ENCODE data around the gene KRTAP4-1. TPM values are rescaled to one million over a fixed set of nuclear protein-coding genes. Genes with fewer than 3 reads are reported as not detected.

The KRTAP4-1 gene
- total RNA-seq, 4 donors from 2014 or later, result 4.2 to 51.7 (median 16.7) TPM; not detected in 1

- H3K36me3 ChIP-seq, result no peaks in the 10 kb centered on the region
- H3K4me1 ChIP-seq, result no peaks in the 10 kb centered on the region
- TF ChIP-seq EP300 (IDR thresholded peaks at IDR 0.05) (no peak), POLR2AphosphoS5 (IDR thresholded peaks at IDR 0.05) (no peak), POLR2A (IDR thresholded peaks at IDR 0.05) (no peak)
- TF ChIP-seq, protein P1, sequence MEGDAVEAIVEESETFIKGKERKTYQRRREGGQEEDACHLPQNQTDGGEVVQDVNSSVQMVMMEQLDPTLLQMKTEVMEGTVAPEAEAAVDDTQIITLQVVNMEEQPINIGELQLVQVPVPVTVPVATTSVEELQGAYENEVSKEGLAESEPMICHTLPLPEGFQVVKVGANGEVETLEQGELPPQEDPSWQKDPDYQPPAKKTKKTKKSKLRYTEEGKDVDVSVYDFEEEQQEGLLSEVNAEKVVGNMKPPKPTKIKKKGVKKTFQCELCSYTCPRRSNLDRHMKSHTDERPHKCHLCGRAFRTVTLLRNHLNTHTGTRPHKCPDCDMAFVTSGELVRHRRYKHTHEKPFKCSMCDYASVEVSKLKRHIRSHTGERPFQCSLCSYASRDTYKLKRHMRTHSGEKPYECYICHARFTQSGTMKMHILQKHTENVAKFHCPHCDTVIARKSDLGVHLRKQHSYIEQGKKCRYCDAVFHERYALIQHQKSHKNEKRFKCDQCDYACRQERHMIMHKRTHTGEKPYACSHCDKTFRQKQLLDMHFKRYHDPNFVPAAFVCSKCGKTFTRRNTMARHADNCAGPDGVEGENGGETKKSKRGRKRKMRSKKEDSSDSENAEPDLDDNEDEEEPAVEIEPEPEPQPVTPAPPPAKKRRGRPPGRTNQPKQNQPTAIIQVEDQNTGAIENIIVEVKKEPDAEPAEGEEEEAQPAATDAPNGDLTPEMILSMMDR (IDR thresholded peaks at IDR 0.05), result no peak
- DNase-seq (ENCODE audit: low spot score in 2 of 2), result no peak
- H3K27me3 ChIP-seq, result no peaks in the 10 kb centered on the region
- no peak overlapping the region for H3K27ac ChIP-seq
- H3K4me3 ChIP-seq, result no peak overlapping the region
- WGBS, result 53% methylated on average over 2 of the region's 2 CpGs
- no peaks in the 10 kb centered on the region for H3K9me3 ChIP-seq
Measured at GRCh38 chr17:41223821-41224220, 39.1 kb upstream of the KRTAP4-1 start.

GRCh38 chr17:41215681-41216080 is 31.0 kb upstream of the KRTAP4-1 start:
- no peaks in the 10 kb centered on the region for H3K36me3 ChIP-seq
- H3K4me3 ChIP-seq, result no peak overlapping the region
- 96% methylated on average over 1 of the region's 1 CpG for WGBS
- H3K27ac ChIP-seq, result no peak overlapping the region
- no peaks in the 10 kb centered on the region for H3K4me1 ChIP-seq
- no peak for DNase-seq (ENCODE audit: low spot score in 2 of 2)
- H3K9me3 ChIP-seq, result no peaks in the 10 kb centered on the region
- peaks cover 4% of the 10 kb centered on the region for H3K27me3 ChIP-seq
- no peak for TF ChIP-seq POLR2AphosphoS5 (IDR thresholded peaks at IDR 0.05)
- TF ChIP-seq POLR2A (IDR thresholded peaks at IDR 0.05), result no peak
- no peak for TF ChIP-seq EP300 (IDR thresholded peaks at IDR 0.05)
- TF ChIP-seq, protein P1 (IDR thresholded peaks at IDR 0.05), result no peak

- no peaks in the 10 kb centered on the region for H3K36me3 ChIP-seq
- H3K27me3 ChIP-seq, result peaks cover 14% of the 10 kb centered on the region
- no peaks in the 10 kb centered on the region for H3K9me3 ChIP-seq
- no peak overlapping the region for H3K4me3 ChIP-seq
- H3K27ac ChIP-seq, result no peak overlapping the region
- H3K4me1 ChIP-seq, result no peaks in the 10 kb centered on the region
- TF ChIP-seq POLR2A (IDR thresholded peaks at IDR 0.05) (no peak), POLR2AphosphoS5 (IDR thresholded peaks at IDR 0.05) (no peak), EP300 (IDR thresholded peaks at IDR 0.05) (no peak)
- TF ChIP-seq, protein P1 (IDR thresholded peaks at IDR 0.05), result no peak
- 85% methylated on average over 4 of the region's 7 CpGs for WGBS
- no peak for DNase-seq (ENCODE audit: low spot score in 2 of 2)
Measured at GRCh38 chr17:41212524-41213169, 27.9 kb upstream of the KRTAP4-1 start.

DNA sequence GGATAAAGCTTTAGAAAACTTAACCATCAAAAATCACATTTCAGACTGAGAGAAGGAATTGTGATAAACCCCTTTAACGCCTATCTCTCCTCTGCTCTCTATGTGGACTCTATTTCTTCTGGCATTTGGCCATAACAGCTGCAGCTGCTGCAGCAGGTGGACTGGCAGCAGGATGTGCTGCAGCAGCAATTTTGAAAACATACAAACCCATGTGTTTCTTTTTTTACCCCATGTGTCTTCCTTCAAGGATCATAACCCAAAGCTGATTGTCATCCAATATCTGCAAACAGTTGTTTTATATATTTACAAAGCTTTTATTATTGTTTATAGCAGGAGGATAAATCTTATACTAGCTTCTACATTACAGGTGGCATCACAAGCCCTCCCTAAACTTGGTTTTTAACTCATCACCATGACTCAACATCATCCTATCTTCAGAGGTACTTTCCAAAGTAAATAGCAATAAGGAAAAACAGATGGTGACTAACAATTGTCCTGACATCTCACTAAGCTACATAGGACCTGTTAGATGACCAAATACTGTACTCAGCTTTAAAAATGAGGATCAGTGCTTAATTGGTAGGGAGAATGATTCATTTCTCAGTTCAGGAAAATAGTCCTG is 27.2 kb upstream of the KRTAP4-1 start:
- TF ChIP-seq EP300 (IDR thresholded peaks at IDR 0.05), result no peak
- no peak for TF ChIP-seq POLR2AphosphoS5 (IDR thresholded peaks at IDR 0.05)
- TF ChIP-seq, protein P1 (IDR thresholded peaks at IDR 0.05), result no peak
- no peak for TF ChIP-seq POLR2A (IDR thresholded peaks at IDR 0.05)
- peaks cover 14% of the 10 kb centered on the region for H3K27me3 ChIP-seq

DNA sequence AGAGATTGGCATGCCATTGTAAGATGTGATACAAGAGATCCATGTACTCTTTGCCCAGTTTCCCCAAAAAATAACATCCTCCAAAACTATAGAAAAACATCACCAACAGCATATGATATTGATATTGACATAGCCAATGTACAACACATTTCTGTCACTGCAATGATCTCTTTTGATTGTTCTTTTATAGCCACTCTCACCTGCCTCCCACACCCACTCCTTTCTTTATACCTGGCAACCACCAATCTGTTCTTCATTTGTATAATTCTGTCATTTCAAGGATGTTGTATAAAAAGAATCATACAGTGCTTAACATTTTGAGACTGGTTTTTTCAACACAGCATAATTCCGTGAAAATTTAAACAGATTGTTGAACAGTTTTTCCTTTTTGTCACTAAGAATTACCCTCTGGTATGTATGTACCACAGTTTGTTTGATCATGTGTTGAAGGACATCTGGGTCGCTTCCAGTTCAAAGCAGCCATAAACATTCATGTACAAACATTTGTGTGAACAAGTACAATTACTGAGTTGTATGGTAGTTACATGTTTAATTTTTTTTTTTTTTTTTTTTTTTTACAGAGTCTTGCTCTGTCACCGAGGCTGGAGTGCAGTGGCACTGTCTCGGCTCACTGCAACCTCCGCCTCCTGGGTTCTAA is 14.8 kb upstream of the KRTAP4-1 start:
- no peaks in the 10 kb centered on the region for H3K36me3 ChIP-seq
- H3K4me1 ChIP-seq, result no peaks in the 10 kb centered on the region
- no peak overlapping the region for H3K4me3 ChIP-seq
- H3K27ac ChIP-seq, result no peak overlapping the region
- WGBS, result 76% methylated on average over 4 of the region's 5 CpGs
- H3K9me3 ChIP-seq, result no peaks in the 10 kb centered on the region
- no peak for DNase-seq (ENCODE audit: low spot score in 2 of 2)
- no peaks in the 10 kb centered on the region for H3K27me3 ChIP-seq
- TF ChIP-seq, protein P1 (IDR thresholded peaks at IDR 0.05), result no peak
- no peak for TF ChIP-seq POLR2AphosphoS5 (IDR thresholded peaks at IDR 0.05)
- TF ChIP-seq POLR2A (IDR thresholded peaks at IDR 0.05), result no peak
- TF ChIP-seq EP300 (IDR thresholded peaks at IDR 0.05), result no peak

More for the DNA sequence above, 27.2 kb upstream of the KRTAP4-1 start:
- H3K4me3 ChIP-seq, result no peak overlapping the region
- WGBS, result 35% methylated on average over 1 of the region's 1 CpG
- no peaks in the 10 kb centered on the region for H3K4me1 ChIP-seq
- no peaks in the 10 kb centered on the region for H3K36me3 ChIP-seq
- no peak for DNase-seq (ENCODE audit: low spot score in 2 of 2)
- H3K9me3 ChIP-seq, result no peaks in the 10 kb centered on the region
- no peak overlapping the region for H3K27ac ChIP-seq
